DMS53 (cell line): ENCODE measurements around the gene EXOSC2.

Experiments used
- DNase-seq: peaks from one replicate; lab custom pipeline; 2025; lab: John Stamatoyannopoulos, UW

Gene EXOSC2

DNA sequence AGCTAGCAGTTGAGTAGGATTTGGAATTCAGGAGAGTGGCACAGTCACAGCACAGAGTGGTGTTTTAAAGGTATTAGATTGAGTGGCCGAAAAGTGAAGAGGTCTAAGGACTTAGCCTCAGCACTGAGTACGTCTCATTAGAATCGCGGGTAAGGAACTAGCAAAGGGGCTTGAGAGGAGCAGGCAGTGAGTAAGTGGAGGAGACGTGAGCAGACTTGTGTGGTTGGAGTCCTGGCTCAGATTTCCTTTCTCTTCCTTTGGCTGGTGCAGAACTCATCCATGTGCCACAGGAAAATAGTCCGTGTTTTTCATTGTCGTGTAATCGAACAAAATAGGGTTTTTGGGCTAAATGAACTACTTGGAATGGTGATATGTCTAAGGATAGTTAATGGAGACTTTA is 3.4 kb downstream of the EXOSC2 start:
- no peak for DNase-seq

DNA sequence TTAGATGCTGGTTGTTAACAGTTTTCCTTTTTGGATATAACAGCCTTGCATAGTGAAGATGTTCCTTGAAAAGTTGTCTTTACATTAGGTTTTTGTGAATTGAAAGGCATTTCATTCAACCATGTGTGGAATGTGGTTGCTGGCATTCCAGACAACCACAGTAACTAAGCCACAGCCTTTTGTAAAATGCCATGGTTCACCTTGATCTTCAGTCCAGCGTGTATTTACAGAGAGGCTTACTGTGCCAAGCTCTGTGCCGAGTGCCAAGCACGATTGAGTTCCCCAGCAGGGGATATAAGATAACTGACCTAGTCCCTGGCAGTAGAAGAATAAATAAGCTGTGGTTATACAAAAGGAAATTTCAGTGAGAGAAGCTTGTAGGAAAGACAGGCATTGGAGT is 4.9 kb downstream of the EXOSC2 start:
- DNase-seq = no peak

DNA sequence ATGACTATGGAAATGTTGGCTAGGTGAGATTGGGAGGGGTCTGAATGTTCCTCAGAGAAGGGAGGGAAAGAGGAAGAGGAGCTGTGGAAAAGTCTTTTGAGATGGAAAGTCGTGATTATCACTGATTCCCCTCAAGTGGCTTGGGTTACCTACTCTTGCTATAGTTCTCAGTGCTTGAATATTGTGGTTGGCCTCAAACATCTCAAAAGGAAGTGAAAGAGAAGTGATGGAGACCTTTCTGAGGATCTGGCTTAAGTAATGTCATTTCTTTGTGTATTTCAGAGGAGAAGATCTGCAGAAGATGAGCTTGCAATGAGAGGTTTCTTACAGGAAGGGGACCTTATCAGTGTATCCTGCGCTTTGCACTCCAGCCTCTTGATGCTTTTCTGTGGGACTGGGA is 5.5 kb downstream of the EXOSC2 start:
- no peak for DNase-seq

DNA sequence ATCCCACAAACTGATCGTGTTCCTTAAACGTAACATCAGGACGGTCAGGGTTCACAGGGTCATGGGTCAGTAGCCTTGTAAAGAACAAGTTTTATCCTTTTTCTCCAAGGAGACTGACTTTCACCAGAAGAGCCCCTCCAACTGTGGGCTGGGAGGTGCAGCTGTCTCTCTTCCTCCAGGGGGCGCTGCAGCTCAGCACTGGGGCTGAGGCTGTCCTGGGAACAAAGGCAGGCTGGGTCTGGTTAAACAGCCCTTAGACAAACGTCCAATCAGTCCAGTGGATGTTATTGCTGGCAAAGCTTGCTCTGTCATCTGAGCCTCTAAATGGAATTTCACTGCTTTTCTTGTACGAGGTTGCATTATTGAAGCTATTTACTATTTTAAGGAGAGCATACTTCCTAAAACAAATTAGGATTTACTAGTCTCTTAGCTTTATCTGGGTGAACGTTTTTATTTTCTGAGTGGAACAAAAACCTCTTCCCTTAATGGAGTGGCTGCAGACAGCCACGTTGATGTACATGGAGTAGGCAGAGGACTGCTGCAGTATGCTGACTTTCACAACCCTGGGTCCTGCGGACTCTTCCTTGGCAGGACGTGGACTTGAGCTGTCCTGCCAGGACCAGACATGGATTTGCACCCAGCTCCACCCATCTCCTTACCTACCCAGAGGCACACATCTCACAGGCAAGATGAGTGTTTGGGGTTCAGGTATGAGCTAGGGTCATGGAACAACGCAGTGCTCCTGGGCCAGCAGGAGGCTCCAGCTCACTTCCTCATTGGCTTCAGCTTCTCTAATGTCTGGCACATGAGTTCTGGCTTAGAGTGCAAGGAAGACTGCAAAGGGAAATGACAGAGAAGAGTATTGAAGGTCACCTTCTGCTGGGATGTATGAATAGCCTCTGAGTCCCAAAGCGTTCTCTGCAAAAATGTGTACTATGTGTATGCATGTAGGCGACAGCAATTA is 7.8 kb downstream of the EXOSC2 start:
- DNase-seq = peak; percentile 88

DNA sequence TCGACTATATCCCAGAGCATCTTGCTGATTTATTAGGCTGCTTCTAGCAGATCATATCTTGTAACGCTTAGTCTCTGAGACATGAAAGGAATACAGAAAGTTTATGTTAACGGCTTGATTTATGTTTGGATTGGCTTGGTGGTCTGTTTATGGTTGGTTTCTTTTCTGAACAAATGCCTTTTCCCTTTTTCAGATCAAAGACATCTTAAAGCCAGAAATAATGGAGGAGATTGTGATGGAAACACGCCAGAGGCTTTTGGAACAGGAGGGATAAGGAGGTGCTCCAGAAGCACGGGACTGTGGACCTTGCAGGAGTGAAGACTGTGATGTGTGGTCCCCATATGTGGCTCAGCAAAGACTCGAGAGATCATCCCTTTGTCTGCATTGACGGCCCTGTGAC is 9.9 kb downstream of the EXOSC2 start:
- DNase-seq = no peak

DNA sequence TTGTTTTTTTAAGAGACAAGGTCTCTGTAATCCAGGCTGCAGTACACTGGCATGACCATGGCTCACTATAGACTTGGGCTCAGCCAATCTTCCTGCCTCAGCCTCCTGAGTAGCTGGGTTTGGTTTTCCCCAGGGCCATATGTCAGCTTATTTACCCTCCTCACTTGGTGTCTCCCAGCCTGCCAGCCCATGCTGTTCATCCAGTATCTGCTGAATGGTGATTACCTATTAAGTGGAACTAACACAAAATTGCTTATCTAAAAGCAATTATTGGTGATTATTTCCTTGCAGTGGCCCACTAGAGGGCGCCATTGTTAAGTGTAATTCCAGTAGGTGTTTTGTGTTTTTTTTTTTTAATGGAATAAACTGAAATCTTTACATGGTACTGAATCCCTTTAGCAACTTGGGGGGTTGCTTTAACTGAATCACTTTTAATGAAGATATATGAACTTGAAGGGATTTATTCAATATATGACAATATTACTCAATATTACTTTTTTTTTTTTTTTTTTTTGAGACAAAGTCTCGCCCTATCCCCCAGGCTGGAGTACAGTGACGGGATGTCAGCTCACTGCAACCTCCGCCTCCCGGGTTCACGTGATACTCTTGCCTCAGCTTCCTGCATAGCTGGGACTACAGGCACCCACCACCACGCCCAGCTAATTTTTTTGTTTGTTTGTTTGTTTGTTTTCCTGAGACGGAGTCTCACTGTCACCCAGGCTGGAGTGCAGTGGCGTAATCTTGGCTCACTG is 13.8 kb downstream of the EXOSC2 start:
- peak; percentile 86 for DNase-seq

DNA sequence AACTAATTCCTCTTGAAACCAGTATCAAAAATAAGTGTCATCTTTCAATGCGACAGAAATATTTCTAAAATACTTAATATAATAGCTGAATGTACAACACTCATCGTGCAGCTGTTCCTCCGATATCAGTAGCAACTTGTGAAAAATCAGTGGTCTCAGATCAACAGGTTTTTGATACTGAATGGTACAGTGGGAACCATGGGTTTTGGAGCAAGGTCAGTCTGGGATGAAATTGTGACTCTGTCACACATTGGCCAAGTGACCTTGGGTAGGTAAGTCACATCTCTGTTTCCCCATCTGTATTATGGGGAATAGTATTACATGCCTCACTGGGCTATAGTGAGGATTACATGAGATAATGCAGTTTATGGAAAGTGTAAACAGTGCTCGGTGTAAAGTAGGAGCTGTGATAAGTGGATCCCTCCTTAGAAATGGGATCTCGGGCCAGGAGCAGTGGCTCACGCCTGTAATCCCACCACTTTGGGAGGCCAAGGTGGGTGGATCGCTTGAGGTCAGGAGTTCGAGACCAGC is 17.3 kb downstream of the EXOSC2 start:
- no peak for DNase-seq

DNA sequence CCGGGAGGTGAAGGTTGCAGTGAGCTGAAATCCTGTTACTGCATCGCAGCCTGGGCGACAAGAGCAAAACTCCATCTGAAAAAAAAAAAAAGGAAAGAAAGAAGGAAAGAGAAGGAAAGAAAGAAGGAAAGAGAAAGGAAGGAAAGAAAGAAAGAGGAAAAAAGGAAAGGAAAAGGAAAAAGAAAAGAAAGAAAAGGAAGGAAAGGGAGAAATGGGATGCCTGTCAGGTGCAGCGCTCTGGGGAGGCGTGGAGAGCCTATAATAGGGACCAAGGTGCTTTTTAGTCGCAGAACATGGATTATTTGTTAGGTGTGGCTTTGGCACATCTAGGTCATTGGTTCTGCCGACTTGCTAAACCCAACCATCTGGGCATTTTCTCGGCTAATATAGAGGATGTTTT is 17.9 kb downstream of the EXOSC2 start:
- DNase-seq = peak; percentile 56

DNA sequence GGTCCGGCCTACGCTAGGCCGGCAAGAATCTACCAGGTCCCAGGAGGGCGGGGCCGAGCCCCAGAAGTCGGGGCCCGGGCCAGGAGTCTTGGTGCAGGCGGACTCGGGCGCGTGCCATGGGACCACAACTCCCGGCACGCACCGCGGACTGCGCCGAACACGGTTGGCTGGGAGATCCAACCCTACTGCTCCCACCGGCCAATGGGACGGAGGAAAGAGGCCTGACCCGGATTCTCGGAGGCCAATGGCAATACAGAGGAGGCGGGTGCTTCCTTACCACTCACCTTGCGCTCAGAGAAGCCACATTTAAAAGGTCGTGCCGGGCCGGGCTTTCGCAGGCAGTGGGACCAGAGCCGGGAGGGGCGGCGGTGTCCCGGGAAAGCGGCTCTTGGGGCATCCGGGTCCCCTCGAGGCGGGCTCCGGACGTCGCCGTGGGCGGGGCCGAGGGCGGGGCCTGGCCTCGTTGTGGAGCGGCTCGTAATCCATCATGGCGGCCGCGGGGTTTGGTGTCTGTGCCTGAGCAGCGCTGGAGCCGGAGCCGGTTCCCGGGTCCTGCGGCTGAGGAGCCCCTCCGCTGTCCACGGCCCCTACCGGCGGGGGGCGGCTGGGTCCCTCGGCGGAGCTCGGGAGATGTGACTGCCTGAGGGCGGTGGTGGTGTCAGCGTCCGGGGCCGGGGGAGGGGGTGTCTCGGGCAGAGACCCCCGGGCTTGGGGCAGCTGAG is 19.1 kb downstream of the EXOSC2 start:
- DNase-seq = peak; percentile 100

DNA sequence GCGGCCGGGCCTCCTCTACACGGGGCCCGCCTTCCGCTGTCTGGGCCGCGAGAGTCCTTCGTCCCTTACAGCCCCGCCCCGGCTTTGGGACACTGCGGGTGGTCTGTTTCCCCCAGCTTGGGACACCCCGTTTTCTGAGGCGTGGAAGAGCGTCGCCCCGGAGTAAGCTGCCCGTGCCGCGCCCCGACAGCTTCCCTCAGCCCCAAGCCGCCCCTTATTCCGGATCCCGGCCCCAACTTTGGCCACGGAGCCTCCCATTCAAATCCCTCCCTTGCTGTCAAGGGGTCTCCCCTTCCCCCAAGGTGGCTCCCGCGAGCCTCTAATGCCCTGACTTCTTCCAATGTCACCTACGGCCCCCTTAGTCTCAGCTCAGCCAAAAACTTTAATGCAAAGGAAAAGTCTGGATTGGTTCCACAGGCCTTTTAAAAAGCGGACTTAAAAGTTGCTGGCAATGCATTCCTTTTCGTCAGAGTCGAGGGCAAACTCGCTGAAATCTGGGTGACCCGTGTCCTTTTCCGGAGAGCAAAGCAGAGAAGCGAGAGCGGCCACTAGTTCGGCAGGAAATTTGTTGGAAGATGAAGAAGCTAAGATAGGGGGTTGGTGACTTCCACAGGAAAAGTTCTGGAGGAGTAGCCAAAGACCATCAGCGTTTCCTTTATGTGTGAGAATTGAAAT is 19.8 kb downstream of the EXOSC2 start:
- peak; percentile 48 for DNase-seq

DNA sequence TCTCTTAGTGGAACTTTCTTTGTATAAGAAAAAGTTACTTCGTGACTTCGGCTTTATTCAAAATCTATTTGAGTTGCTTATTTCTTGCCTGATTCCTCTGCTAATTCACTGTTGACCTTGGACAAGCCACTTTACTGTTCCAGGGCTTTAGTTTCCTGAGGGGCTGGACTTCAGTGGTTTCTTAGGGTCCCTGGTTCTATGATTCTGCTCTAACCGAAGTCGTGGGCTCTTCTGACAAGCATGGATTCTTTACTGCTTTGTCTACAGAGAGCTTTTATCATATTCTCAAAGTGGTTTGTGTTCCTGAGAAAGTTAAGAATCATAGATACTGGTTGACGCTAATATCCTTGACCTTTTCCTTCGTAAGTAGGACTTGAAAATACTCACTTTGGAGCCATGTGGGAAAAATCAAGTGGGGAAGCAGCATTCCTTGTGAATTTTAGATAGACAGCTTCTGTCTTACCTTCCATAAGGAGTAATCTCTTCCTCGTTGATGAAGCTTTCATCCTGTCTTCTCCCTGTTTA is 21.1 kb downstream of the EXOSC2 start:
- no peak for DNase-seq

DNA sequence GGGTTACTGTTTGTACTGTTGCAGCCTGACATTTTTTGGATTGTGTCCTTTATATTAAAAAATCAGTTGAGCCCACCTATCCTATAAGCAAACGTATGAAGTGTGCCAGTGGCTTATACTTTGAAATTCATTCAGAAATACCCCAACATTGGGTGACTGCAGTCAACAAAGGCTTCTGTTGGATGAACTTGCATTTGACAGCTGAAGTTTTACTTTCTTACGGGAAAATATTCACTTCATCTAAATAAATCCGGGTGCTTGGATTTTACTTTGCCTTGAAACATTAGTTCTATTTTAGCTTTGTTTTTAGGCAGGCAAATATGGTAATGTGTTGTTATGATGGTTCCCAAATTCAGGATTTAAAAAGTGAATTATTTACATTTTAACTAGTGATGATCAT is 21.7 kb downstream of the EXOSC2 start:
- no peak for DNase-seq

DNA sequence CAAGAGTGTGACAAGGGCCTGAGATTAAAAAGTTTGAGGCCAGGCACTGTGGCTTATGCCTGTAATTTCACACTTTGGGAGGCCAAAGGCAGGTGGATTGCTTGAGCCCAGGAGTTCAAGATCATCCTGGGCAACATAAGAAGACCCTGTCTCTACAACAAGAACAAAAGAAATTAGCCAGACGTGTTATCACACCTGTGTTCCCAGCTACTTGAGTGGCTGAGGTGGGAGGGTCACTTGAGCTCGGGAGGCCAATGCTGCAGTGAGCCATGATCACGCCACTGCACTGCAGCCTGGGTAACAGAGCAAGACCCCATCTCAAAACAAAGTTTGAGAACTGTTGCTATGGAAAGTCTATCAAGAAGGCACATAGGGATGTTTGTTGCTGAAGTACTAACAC is 25.0 kb downstream of the EXOSC2 start:
- DNase-seq = no peak

DNA sequence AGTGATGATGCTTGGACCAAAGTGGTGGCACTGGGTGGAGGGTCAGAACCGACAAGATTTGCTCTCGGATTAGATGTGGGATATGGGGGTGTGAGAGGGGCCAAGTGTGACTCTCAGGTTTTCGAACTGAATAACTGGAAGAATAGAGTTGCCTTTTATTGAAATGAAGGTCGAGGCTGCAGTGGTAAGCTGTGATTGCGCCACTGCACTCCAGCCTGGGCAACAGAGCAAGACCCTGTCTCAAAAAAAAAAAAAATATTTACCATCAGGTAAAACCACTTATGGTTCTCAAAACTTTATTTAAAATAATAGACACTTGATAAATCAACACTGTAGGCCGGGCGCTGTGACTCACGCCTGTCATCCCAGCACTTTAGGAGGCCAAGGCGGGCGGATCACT is 27.2 kb downstream of the EXOSC2 start:
- no peak for DNase-seq

DNA sequence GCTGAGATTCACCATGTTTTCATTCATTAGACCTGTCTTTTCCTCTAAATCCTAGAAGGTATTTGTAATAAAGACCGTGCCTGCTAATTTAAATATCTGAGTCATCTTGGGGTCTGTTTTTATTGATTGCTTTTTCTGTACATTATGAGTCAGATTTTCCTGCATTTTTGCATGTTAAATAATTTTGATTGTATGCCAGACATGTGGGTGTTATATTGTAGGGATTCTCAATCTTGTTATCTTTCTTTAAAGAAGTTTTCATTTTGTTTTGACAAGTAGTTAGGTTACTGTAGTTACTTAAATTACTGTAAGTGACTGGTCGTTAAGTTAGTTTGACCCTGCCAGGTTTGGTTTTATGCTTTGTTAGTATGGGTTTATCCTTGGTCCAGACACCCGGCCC is 35.1 kb downstream of the EXOSC2 start:
- DNase-seq = no peak

DNA sequence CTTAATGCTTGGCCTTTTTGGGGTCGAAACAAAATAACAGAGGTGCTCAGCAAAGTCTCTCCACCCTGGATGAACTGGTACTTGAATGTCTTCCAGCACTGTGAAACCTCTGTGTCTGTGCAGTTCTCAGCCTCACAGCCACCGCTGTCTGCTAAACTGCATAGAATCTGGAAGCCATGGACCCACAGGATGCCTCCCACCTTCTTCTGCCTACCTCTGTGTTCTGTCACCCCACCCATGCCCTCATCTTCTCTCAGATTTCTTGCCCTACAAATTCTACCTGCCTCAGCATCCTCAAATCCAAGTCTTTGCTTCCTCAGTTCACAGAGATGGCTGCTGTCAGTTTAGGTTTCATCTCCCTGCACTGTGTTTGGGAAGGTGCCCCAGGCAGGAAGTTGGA is 35.6 kb downstream of the EXOSC2 start:
- no peak for DNase-seq

DNA sequence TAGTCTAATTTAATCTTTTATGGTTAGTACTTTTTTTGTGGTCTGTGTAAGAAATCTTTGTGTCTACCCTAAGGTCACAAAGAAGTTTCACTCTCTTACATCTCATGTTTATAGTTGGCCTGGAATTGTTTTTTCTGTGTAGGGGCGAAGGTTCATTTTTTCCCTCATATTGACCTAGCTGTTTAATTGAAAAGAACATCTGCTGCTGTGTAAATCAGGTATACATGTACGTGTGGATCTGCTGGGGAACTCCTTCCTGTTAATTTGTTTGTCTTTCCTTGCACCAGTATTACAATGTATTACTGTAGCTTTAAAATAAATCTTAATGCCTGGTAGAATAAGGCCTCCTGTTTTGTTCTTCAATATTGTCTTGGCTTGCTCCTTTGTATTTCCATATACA is 37.8 kb downstream of the EXOSC2 start:
- peak; percentile 94 for DNase-seq

DNA sequence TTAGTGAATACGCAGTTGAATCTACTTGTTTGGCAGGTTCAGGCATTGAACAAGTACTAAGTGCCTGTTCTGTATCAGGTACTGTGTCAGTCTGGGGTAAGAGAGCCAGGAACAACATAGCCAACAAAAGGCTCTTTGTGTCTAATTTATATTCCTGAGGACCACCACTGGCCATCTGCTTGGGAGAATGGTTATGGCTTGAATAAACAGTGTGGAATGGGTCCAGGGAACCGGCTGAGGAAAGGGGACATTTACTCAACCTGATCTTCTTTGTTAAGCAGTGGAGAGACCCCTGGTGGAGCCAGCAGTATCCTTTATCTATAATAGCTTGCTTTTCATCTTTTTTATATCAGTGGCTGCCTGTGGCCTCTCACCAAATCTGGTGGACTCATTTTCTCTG is 38.6 kb downstream of the EXOSC2 start:
- DNase-seq = peak; percentile 84

DNA sequence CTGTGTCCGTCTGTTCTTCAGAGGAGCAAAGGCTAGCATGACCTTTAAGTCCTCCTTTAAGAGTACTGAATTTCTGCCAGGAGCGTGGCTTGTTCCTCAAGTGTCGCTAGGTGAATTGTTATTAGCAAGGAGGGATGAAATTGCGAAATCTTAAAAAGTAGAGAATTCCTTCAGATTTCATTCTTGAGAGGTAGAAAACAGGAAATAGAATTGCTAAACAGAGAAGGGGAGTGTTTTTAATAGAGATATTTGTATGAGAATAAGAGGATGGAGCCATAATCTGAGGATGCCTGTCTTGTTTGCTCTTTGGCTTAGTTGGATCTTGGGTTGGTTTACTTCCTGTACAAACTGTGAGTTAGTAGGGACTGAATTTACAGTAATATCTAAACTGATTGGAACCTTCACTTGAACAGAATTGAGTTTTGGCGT is 39.2 kb downstream of the EXOSC2 start:
- peak; percentile 51 for DNase-seq

DNA sequence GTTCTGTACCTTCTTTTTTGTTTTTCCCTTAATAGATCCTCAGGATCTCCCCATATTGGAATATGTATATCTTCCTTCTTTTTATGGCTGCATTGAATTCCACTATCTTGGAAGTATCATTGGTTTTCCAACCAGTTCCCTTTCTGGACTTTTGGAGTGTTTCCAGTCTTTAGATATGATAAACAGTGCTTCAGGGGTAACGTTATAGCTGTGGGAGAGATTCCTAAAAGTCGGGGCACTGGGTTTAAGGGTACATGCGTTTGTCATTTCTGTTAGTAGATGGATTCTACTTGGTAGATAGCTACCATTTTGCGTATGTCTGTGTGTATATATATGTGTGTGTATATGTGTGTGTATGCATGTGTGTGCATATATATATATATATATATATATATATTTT is 42.0 kb downstream of the EXOSC2 start:
- no peak for DNase-seq

DNA sequence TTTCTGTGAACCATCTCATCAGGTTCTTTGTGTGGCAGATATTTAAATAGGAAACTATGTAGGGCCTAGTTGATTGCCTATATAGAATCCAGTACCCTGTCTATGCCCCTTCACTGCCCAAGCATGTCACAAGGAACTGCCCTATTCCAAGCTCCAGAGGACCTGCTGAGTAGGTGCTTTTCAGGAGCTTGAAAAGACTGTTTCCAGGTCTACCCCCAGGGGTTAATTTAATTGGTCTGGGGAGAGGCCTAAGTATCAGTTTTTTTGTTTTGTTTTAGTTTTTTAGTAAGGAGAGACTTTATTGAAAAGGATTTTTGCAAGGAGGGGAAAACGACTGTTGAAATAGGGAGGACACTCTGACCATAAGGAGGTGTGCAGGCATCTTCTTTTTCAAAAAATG is 43.3 kb downstream of the EXOSC2 start:
- DNase-seq = no peak
